Measurements from ENCODE around the gene ZNF26.
"Not testable (repeated sequence)": the region's sequence is repeated elsewhere in the genome, so short reads cannot be mapped to it uniquely, and the experiment has no call there.

Gene ZNF26

DNA sequence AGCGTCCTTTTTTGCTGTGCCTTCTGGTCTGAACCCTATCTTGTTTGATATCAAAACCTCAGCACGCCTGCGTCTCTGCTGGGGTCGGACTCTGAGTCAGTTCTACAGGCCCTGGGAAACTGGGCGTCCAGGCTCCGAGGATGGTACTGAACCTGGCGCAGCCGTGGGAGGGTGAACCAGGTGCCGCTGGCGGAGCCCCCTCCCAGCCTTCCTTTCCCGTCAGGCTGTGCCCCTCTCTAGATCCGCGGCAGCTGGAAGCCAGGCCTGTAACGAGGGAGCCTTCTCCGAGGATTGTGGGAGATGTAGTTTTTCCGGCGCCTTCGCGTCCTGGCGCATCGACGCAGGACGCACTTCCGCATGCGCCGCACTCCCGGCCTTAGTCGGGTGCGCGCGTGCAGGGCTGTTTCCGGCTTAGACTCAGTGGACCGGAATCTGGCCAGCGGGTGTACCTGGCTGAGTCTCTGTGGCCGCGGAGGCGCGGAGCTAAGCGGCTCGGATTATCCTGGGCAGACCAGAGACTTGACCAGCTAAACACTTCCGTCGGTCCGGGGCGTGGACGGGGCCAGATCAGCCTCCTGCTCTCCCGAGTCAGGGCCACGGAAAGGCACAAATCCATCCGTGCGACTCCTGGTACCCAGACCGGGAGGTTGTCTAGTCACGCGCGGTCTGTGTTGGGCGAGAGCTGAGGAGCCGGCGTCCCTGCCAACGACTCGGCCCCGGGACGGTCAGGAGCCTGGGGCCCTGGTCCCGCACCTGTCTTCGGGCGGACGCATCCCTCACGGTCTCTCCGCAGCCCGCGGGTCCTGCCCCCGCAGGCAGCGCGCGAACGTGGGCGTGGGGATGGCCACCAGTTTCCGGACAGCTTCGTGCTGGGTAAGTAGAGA is at the start of gene ZNF26:
Gene ZNF26 (plus strand): TSS at position 367 of the 884 bp plus-strand sequence. CDS start 474 bp downstream, at position 841.
- DNase-seq = peak; percentile 94

- not testable (repeated sequence) for DNase-seq
These were observed 49.2 kb upstream of the ZNF26 start for GRCh38 chr12:132936921-132937320.

DNA sequence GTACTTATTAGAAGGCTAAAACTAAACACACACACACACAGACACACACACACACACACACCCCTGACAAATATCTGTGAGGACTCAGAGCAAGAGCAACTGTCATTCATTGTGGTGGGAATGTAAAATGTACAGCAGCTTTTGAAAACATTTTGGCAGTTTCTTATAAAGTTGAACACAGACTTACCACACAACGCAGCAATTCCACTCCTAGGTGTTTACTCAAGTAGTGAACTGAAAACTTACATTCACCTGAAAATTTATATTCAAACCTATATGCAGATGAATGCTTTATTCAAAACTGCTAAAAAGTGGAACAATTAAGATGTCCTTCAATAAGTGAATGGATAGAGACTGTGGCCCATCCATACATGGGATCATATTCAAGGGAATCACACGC is 48.7 kb upstream of the ZNF26 start:
- no peak for DNase-seq

DNA sequence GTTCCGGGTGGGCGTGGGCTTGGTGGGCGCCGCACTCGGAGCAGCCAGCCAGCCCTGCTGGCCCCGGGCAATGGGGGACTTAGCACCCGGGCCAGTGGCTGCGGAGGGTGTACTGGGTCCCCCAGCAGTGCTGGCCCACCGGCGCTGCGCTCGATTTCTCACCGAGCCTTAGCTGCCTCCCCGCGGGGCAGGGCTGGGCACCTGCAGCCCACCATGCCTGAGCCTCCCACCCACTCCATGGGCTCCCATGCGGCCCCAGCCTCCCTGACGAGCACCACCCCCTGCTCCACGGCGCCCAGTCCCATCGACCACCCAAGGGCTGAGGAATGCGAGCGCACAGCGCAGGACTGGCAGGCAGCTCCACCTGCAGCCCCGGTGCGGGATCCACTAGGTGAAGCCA is 47.4 kb upstream of the ZNF26 start:
- DNase-seq = not testable (repeated sequence)

DNA sequence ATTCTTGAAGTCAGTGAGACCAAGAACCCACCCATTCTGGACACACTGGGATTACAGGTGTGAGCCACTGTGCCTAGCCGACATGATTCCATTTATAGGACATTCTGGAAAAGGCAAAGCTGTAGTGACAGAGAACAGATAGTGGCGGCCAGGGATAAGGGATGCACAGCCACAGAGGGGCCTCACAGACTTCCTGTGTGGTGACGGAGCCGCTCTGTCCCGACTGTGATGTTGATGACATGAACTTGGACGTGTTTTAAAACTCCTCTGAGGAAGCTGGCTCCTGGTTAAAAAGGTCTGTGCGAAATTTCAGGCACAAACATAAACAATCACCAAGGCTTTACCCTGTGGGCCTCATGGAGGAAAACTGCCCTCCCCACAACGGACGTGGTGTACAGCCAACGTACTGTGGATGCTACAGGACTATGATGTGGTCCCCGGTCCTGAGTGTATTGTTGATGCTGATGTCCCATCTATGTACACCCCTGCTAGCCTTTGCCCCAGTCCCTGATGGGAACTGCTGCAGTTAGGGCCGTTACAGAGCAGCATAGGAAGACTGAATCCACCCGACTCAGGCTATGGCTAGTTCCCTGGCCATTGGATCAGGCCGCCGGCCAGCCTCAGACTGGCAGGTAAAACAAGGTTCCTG is 46.0 kb upstream of the ZNF26 start:
- DNase-seq = no peak

- no peak for DNase-seq
These were observed 44.7 kb upstream of the ZNF26 start for GRCh38 chr12:132941336-132941954.

DNA sequence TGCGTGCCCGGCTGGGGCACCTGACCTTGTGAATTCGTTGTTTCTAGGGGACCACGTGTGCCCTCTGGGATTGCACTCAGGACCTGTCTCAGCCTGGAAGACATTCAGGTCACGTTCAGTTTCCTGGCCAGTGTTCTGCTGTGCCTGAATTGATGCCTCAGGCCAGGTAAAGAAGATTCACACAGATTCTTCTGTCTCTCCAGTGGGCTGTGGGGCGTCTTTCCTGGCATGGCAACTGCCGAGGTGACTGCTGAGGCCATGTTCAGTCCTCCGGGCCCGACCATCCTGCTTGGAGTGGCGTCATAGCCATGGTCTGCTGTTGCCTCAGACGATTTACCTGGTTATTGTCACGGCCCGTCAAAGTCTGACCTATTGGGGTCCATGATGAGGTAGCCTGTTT is 43.6 kb upstream of the ZNF26 start:
- no peak for DNase-seq

- DNase-seq = no peak
These were observed 40.4 kb upstream of the ZNF26 start for GRCh38 chr12:132945806-132946205.

GRCh38 chr12:132946246-132946820 is 39.8 kb upstream of the ZNF26 start:
- DNase-seq = no peak

DNA sequence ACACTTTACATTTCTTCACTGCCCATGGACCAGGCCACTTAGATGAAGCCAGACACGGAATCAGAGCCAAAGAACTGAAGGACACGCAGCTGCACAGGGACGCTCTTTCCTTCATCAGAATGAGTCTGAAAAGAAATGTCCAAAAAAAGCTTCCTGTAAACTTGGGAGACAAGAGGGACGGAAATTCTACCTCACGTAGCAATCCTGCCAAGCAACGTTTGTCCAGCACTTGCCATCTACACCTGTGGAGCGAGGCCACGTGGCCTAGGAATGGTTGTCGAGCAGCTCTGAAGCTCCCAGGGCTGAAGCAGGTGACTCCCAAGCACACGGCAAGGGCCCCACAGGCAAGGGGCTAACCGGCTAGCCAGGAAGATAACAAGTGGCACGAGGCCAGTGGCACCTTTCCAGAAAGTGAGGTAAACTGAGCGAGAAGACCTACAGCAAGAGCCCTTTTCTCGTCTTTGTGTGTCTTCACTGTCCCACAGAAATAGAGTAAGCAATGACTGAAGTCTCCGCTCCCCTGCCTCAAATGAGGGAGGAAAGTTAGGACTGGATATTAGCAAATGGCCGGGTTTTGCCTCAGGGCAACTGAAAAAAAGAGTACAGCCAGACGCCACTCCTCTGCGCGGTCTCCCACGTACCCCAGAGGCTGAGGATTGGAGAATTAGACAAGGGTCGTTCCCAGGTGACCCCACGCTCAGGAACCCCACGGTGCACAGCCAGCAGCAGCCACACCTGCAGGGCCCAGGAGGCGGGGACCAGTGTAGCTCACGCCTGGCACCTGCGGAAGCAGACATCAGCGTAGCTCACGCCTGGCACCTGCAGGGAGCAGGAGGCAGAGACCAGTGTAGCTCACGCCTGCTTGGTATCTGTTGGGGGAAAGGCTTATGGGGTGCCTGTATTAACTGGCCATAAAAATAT is 37.8 kb upstream of the ZNF26 start:
- no peak for DNase-seq

GRCh38 chr12:132949936-132950837 is 36.0 kb upstream of the ZNF26 start:
- DNase-seq = no peak

GRCh38 chr12:132950844-132951535 is 35.2 kb upstream of the ZNF26 start:
- no peak for DNase-seq

- no peak for DNase-seq
These were observed 34.5 kb upstream of the ZNF26 start for GRCh38 chr12:132951649-132952048.

GRCh38 chr12:132952371-132953162 is 33.6 kb upstream of the ZNF26 start:
- no peak for DNase-seq

DNA sequence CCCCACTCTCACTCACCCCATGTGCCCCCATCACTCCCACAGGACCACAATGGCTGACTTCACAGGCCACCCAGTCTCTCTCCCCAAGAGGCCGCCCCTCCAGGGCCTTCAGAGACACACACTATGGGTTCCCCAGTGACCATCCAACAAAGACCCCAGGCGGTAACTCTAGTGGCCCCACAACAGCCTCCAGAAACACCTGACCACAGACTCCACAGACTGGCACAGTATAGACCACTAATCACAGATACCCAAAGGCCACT is 33.1 kb upstream of the ZNF26 start:
- no peak for DNase-seq

DNA sequence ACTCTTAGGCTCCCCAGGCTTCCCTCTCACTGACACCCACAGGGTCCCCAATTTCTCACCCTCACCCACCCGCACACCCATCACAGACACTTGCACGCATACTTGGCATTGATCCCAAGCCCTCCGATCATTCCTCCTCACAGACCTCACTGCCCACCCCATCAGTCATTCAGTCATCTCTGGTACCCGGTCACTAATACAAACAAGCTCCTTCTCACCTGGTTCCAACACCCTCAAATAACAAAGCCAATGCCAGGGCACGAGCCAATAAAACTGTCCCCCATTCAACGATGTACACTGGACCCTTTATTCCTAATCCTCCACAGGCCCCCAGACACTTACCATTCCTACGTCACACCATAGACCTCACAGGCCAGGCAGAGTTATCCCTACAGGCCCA is 32.4 kb upstream of the ZNF26 start:
- DNase-seq = no peak

DNA sequence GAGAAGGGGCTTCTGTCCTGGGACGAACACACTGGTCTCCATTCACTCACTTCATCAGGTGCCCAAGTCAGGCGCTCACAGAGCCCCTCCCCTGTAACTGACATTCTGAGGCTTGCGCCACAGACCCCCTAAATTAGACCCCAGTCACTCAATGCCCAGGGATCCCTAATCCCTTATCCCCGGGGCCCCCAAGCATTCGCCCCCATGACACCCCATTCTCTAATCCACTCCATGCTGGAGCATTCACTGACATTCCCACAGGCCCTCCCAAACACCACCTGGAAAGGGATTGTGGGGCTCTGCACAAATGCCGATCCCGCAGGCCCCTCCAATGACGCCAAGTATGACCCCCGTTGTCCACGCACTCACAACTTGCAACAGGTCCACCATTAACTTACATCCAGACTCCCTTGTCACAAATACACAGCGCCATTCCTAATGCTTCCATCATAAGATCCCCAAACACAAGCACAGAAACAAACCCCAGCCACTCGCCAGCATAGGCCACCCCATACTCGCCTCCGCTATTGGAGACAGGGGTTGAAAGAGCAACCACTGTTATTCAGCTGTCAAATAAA is 31.6 kb upstream of the ZNF26 start:
- no peak for DNase-seq

- peak; percentile 27 for DNase-seq
These were observed 30.8 kb upstream of the ZNF26 start for GRCh38 chr12:132955094-132956010.
